Measurements from ENCODE around the gene YPEL2.

- TF ChIP-seq CTCF (conservative IDR thresholded peaks at IDR 0.05) (no peak), ZFX (IDR thresholded peaks at IDR 0.05) (no peak)
These were observed 42.5 kb downstream of the YPEL2 start for GRCh38 chr17:59373882-59374495.
